T-cell (primary cell): ENCODE data around the gene TUBG2. TPM values are rescaled to one million over a fixed set of nuclear protein-coding genes. Genes with fewer than 3 reads are reported as not detected.
"Not testable (repeated sequence)": the region's sequence is repeated elsewhere in the genome, so short reads cannot be mapped to it uniquely, and the experiment has no call there.

Source experiments
- ATAC-seq, 4 experiments: fragments of 200-7000 bp in 3 of 4; fragments of 150-1000 bp in 1 of 4; cut with Tn5 transposase; replicated peaks in 1 of 4; 1 replicate in 3 of 4; 2 replicates in 1 of 4; pipeline ENCODE4 v1.10.0; 2021; ENCODE audit warnings: moderate library complexity in 3 of 4, mild to moderate bottlenecking in 2 of 4, moderate number of reproducible peaks in 1 of 4
- CTCF ChIA-PET, 2 donors: fragments of 300-600 bp; sonication (Branson Sonifier 250); formaldehyde crosslinking; loops; one replicate each; lab custom pipeline; 2022; ENCODE audit warnings: antibody characterized with exemption in 2 of 2; lab: Charles Lee
- POLR2A ChIA-PET, 2 donors: fragments of 300-600 bp; sonication (Branson Sonifier 250); formaldehyde crosslinking; loops; one replicate each; lab custom pipeline; 2022; ENCODE audit warnings: antibody characterized with exemption in 2 of 2; lab: Charles Lee
- DNase-seq, 35 experiments: peaks; one replicate each; pipeline versions ENCODE4 v3.0.0 to v3.0.0-alpha.2; 2013 to 2023
- H3K27ac ChIP-seq: one replicate; pipeline ENCODE4 v1.5.1; 2013; ENCODE audit warnings: low read length
- H3K27me3 ChIP-seq, 2 experiments: replicated peaks in 1 of 2; 1 replicate in 1 of 2; 2 replicates in 1 of 2; pipeline versions ENCODE4 v1.6.1 to v1.7.0; 2013; ENCODE audit warnings: low read length in 1 of 2, mixed read lengths in 1 of 2; ENCODE audit not compliant: control insufficient read depth in 2 of 2, insufficient read depth in 2 of 2; ENCODE audit errors: extremely low read depth in 1 of 2
- H3K36me3 ChIP-seq, 2 donors: 1 replicate in 1 of 2; 2 replicates in 1 of 2; pipeline versions ENCODE4 v1.6.1 to v1.7.0; 2013; ENCODE audit warnings: low read length in 1 of 2; ENCODE audit not compliant: control insufficient read depth in 2 of 2, insufficient read depth in 1 of 2; ENCODE audit errors: extremely low read depth in 1 of 2
- H3K4me1 ChIP-seq, 2 experiments: 1 replicate in 1 of 2; 2 replicates in 1 of 2; pipeline versions ENCODE4 v1.6.1 to v1.7.0; 2013; ENCODE audit warnings: low read length in 2 of 2, mixed read lengths in 1 of 2; ENCODE audit not compliant: insufficient read depth in 2 of 2, control insufficient read depth in 1 of 2; ENCODE audit errors: extremely low read depth in 1 of 2
- H3K4me3 ChIP-seq, 2 donors: 1 replicate in 1 of 2; 2 replicates in 1 of 2; pipeline versions ENCODE4 v1.5.1 to v1.7.0; 2013; ENCODE audit warnings: mild to moderate bottlenecking in 2 of 2, low read length in 1 of 2, moderate library complexity in 1 of 2; ENCODE audit not compliant: control insufficient read depth in 1 of 2; ENCODE audit errors: extremely low read depth in 1 of 2
- H3K9me3 ChIP-seq: 2 replicates; pipeline ENCODE4 v1.7.0; 2013
- H3K27ac Mint-ChIP-seq, 2 donors: one replicate each; pipeline ENCODE4 v1.8.0; 2020 to 2021; ENCODE audit warnings: mild to moderate bottlenecking in 2 of 2, mixed read lengths in 2 of 2
- H3K27me3 Mint-ChIP-seq, 2 donors: one replicate each; pipeline ENCODE4 v1.8.0; 2021 to 2022; ENCODE audit warnings: mixed read lengths in 2 of 2
- H3K36me3 Mint-ChIP-seq: one replicate; pipeline ENCODE4 v1.8.0; 2021; ENCODE audit warnings: mixed read lengths
- H3K4me1 Mint-ChIP-seq, 3 donors: one replicate each; pipeline ENCODE4 v1.8.0; 2020 to 2022; ENCODE audit warnings: mixed read lengths in 3 of 3, mild to moderate bottlenecking in 1 of 3
- H3K4me3 Mint-ChIP-seq, 3 donors: one replicate each; pipeline ENCODE4 v1.8.0; 2020 to 2022; ENCODE audit warnings: mild to moderate bottlenecking in 3 of 3, mixed read lengths in 3 of 3, moderate library complexity in 3 of 3
- H3K9me3 Mint-ChIP-seq, 3 donors: one replicate each; pipeline ENCODE4 v1.8.0; 2020 to 2022; ENCODE audit warnings: mixed read lengths in 3 of 3
- WGBS: methylation state at CpG from one replicate; pipeline ENCODE4 v1.1.5; 2013; ENCODE audit warnings: missing lambda C conversion rate; ENCODE audit not compliant: insufficient coverage; 5-methylcytosine and 5-hydroxymethylcytosine counted together
- total RNA-seq, 35 experiments: library from RNA in 6 of 35; stranded (reverse) in 6 of 35; fragments of 120-200 nt in 1 of 35; gene quantifications; one replicate each; pipeline versions ENCODE4 v1.2.1 to v1.2.4 and lab custom pipeline; 2013 to 2026

Gene TUBG2
- total RNA-seq, 5 donors from 2014 or later (not counting 1 experiment from before 2014, with no cell fraction given), result 13.7 to 22.3 (median 20.5) TPM

- no CpG with 5 or more reads among the region's 4 CpGs for WGBS
- ATAC-seq (no peak), DNase-seq (no peak)
- no peak overlapping the region for H3K4me3 Mint-ChIP-seq
- Histone ChIP-seq H3K27me3 (peaks cover 2 to 26% of the 10 kb centered on the region in 2 experiments), H3K27ac (no peak overlapping the region), H3K4me1 (peaks cover 0 to 6% of the 10 kb centered on the region in 2 experiments), H3K9me3 (no peaks in the 10 kb centered on the region), H3K4me3 (no peak overlapping the region), H3K36me3 (no peaks in the 10 kb centered on the region)
- H3K36me3 Mint-ChIP-seq, result no peaks in the 10 kb centered on the region
- no peaks in the 10 kb centered on the region for H3K9me3 Mint-ChIP-seq
- ChIA-PET CTCF (interaction anchor here in 1 of 2 donors (0.7 kb wide), 1 partner anchor 34 kb away, joined by 6 read pairs; no protein-coding TSS in a partner anchor), POLR2A (no interaction called here)
- H3K4me1 Mint-ChIP-seq, result peaks cover 0 to 6% (median 5%) of the 10 kb centered on the region in 3 donors
- H3K27ac Mint-ChIP-seq, result no peak overlapping the region
- peaks cover 12 to 16% of the 10 kb centered on the region in 2 donors for H3K27me3 Mint-ChIP-seq
These were observed 7.7 kb upstream of the TUBG2 start for GRCh38 chr17:42651392-42651791.

GRCh38 chr17:42653179-42654124 lies 5.6 kb upstream of the TUBG2 start:
- no peak overlapping the region for H3K27ac Mint-ChIP-seq
- Histone ChIP-seq H3K27me3 (peaks cover 2 to 26% of the 10 kb centered on the region in 2 experiments), H3K4me1 (peaks cover 0 to 7% of the 10 kb centered on the region in 2 experiments), H3K4me3 (peak overlapping the region in 1 of 2 donors; percentile 3), H3K9me3 (no peaks in the 10 kb centered on the region), H3K36me3 (no peaks in the 10 kb centered on the region), H3K27ac (no peak overlapping the region)
- H3K27me3 Mint-ChIP-seq, result peaks cover 12 to 16% of the 10 kb centered on the region in 2 donors
- WGBS, result 34% methylated on average over 23 of the region's 42 CpGs
- H3K4me3 Mint-ChIP-seq, result no peak overlapping the region
- ATAC-seq (no peak), DNase-seq (no peak)
- H3K9me3 Mint-ChIP-seq, result no peaks in the 10 kb centered on the region
- H3K4me1 Mint-ChIP-seq, result peaks cover 5 to 12% (median 11%) of the 10 kb centered on the region in 3 donors
- POLR2A ChIA-PET, result no interaction called here
- no peaks in the 10 kb centered on the region for H3K36me3 Mint-ChIP-seq
- CTCF ChIA-PET, result no interaction called here

GRCh38 chr17:42655528-42655927 lies 3.6 kb upstream of the TUBG2 start:
- Histone ChIP-seq H3K27me3 (peaks cover 2 to 26% of the 10 kb centered on the region in 2 experiments), H3K4me3 (no peak overlapping the region), H3K9me3 (no peaks in the 10 kb centered on the region), H3K4me1 (peaks cover 0 to 20% of the 10 kb centered on the region in 2 experiments), H3K27ac (no peak overlapping the region), H3K36me3 (no peaks in the 10 kb centered on the region)
- H3K36me3 Mint-ChIP-seq, result no peaks in the 10 kb centered on the region
- ATAC-seq (no peak), DNase-seq (no peak)
- CTCF ChIA-PET, result no interaction called here
- no peaks in the 10 kb centered on the region for H3K9me3 Mint-ChIP-seq
- peaks cover 16 to 25% (median 20%) of the 10 kb centered on the region in 3 donors for H3K4me1 Mint-ChIP-seq
- POLR2A ChIA-PET, result no interaction called here
- peaks cover 12 to 16% of the 10 kb centered on the region in 2 donors for H3K27me3 Mint-ChIP-seq
- WGBS, result 55% methylated on average over 2 of the region's 2 CpGs
- H3K27ac Mint-ChIP-seq, result no peak overlapping the region
- no peak overlapping the region for H3K4me3 Mint-ChIP-seq

GRCh38 chr17:42657824-42658588 lies 1.1 kb upstream of the TUBG2 start:
- Histone ChIP-seq H3K4me1 (peaks cover 0 to 20% of the 10 kb centered on the region in 2 experiments), H3K36me3 (no peaks in the 10 kb centered on the region), H3K4me3 (no peak overlapping the region), H3K9me3 (no peaks in the 10 kb centered on the region), H3K27ac (no peak overlapping the region), H3K27me3 (peaks cover 0 to 19% of the 10 kb centered on the region in 2 experiments)
- Mint-ChIP-seq H3K9me3 (no peaks in the 10 kb centered on the region), H3K4me3 (peak overlapping the region; percentile 87 to 88 (median 88)), H3K27me3 (peaks cover 8 to 14% of the 10 kb centered on the region in 2 donors), H3K27ac (peak overlapping the region in 1 of 2 donors; percentile 12), H3K4me1 (peaks cover 16 to 27% (median 22%) of the 10 kb centered on the region in 3 donors), H3K36me3 (no peaks in the 10 kb centered on the region)
- ChIA-PET POLR2A (no interaction called here), CTCF (interaction anchor here in 1 of 2 donors (0.7 kb wide), 1 partner anchor 122 kb away, joined by 3 read pairs; the partner anchor contains the start of gene NAGLU)
- DNase-seq, result no peak
- 75% methylated on average over 2 of the region's 9 CpGs for WGBS
- no peak for ATAC-seq

DNA sequence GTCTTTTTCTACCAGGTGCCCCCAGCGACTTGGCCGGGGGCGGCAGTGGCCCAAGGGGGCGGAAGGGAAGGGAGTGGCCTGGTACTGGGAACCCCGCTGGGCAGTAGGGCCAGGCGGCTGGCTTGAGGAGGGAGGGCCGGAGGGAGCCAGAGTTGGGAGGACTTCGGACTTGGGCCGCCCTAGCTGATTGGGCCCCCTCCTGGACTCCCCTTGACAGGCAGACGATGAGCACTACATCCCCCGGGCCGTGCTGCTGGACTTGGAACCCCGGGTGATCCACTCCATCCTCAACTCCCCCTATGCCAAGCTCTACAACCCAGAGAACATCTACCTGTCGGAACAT lies 819 bp downstream of the TUBG2 start:
- DNase-seq, H3K27me3 Mint-ChIP-seq, H3K36me3 Mint-ChIP-seq, H3K36me3 ChIP-seq, ATAC-seq, H3K4me3 ChIP-seq, H3K27me3 ChIP-seq, H3K9me3 ChIP-seq, H3K9me3 Mint-ChIP-seq, CTCF ChIA-PET, H3K27ac Mint-ChIP-seq, POLR2A ChIA-PET, H3K27ac ChIP-seq: not testable (repeated sequence)
- H3K4me1 Mint-ChIP-seq, result peaks cover 16 to 24% (median 22%) of the 10 kb centered on the region in 3 donors
- H3K4me1 ChIP-seq, result peaks cover 0 to 14% of the 10 kb centered on the region in 2 experiments
- peak overlapping the region; percentile 36 to 88 (median 88) for H3K4me3 Mint-ChIP-seq
- WGBS, result 100% methylated on average over 1 of the region's 14 CpGs
